HCT116 (cell line): ENCODE results near the gene YWHAG. TPM values are rescaled to one million over a fixed set of nuclear protein-coding genes. Genes with fewer than 3 reads are reported as not detected.

Source experiments
- ATAC-seq: fragments of 200-7000 bp; cut with Tn5 transposase; 2 replicates; pipeline ENCODE4 v1.9.1; 2020; ENCODE audit warnings: mild to moderate bottlenecking, moderate library complexity
- BruUV-seq: library from RNA; stranded (reverse); fragments of 400-500 nt; replicated peaks from 2 replicates; lab custom pipeline; 2021; lab: Mats Ljungman, UMichigan
- CTCF ChIA-PET: fragments of 300-600 bp; sonication (Branson Sonifier 250); formaldehyde crosslinking; loops from one replicate; lab custom pipeline; 2021; ENCODE audit warnings: antibody characterized with exemption; lab: Charles Lee
- POLR2A ChIA-PET: fragments of 300-600, 350-600 bp; sonication (Branson Sonifier 250); formaldehyde crosslinking; loops from one replicate; lab custom pipeline; 2021; ENCODE audit warnings: antibody characterized with exemption; lab: Charles Lee
- RAD21 ChIA-PET, 2 experiments: fragments of 300-600 bp; sonication (Branson Sonifier 250); formaldehyde crosslinking; loops; one replicate each; lab custom pipeline; 2023; ENCODE audit warnings: low total read pairs in 2 of 2; ENCODE audit not compliant: uncharacterized antibody in 2 of 2, unreplicated experiment in 2 of 2, low non-redundant PET in 1 of 2; lab: Charles Lee
- DNase-seq: peaks from one replicate; pipeline ENCODE4 v3.0.0-alpha.2; 2010; ENCODE audit warnings: low read depth, low spot score
- H2AFZ ChIP-seq: fragments of 200-600 bp; shearing (Covaris generic), sonication (generic); 2 replicates; pipeline ENCODE4 v1.6.1; 2017; ENCODE audit warnings: low read depth, mixed run types, mixed read lengths, antibody characterized with exemption, low read length; ENCODE audit not compliant: poor library complexity, severe bottlenecking
- H3K27ac ChIP-seq: 2 replicates; pipeline ENCODE4 v1.5.1; 2012; ENCODE audit warnings: low read depth, low read length
- H3K27me3 ChIP-seq: fragments of 200-600 bp; sonication (generic); 2 replicates; pipeline ENCODE4 v1.6.1; 2016; ENCODE audit warnings: mixed run types, low read length, mixed read lengths; ENCODE audit not compliant: insufficient read depth
- H3K36me3 ChIP-seq, 2 experiments: fragments of 200-500 bp in 1 of 2; fragments of 200-600 bp in 1 of 2; sonication (Bioruptor generic) in 1 of 2; sonication (generic) in 1 of 2; 2 replicates each; pipeline versions ENCODE4 v1.5.1 to v1.6.1; 2014 to 2016; ENCODE audit warnings: low read length in 2 of 2, inconsistent platforms in 1 of 2, mixed read lengths in 1 of 2, mixed run types in 1 of 2; ENCODE audit not compliant: insufficient read depth in 2 of 2, control insufficient read depth in 1 of 2
- H3K4me1 ChIP-seq, 2 experiments: fragments of 200-600 bp in 1 of 2; sonication (generic) in 1 of 2; 2 replicates each; pipeline versions ENCODE4 v1.5.1 to v1.6.1; 2012 to 2017; ENCODE audit warnings: low read length in 2 of 2, inconsistent platforms in 1 of 2, mild to moderate bottlenecking in 1 of 2, mixed read lengths in 1 of 2, mixed run types in 1 of 2, moderate library complexity in 1 of 2; ENCODE audit not compliant: insufficient read depth in 2 of 2, control insufficient read depth in 1 of 2
- H3K4me2 ChIP-seq: fragments of 200-600 bp; sonication (generic); 2 replicates; pipeline ENCODE4 v1.6.1; 2017; ENCODE audit warnings: mixed run types, low read length, mixed read lengths
- H3K4me3 ChIP-seq, 2 experiments: fragments of 200-600 bp in 1 of 2; sonication (generic) in 1 of 2; replicated peaks in 1 of 2; 2 replicates each; pipeline ENCODE4 v1.5.1; 2011 to 2016; ENCODE audit warnings: low read length in 2 of 2, control low read depth in 1 of 2, low read depth in 1 of 2, mild to moderate bottlenecking in 1 of 2, mixed read lengths in 1 of 2, mixed run types in 1 of 2
- H3K79me2 ChIP-seq: fragments of 200-600 bp; sonication (generic); 2 replicates; pipeline ENCODE4 v1.6.1; 2017; ENCODE audit warnings: mild to moderate bottlenecking, mixed run types, low read length, moderate library complexity, mixed read lengths; ENCODE audit not compliant: insufficient read depth
- H3K9ac ChIP-seq: fragments of 200-600 bp; sonication (generic); 2 replicates; pipeline ENCODE4 v1.6.1; 2016; ENCODE audit warnings: low read length, mixed read lengths
- H3K9me2 ChIP-seq: fragments of 200-600 bp; sonication (generic), shearing (Covaris generic); 2 replicates; pipeline ENCODE4 v1.6.1; 2017; ENCODE audit warnings: mixed run types, mild to moderate bottlenecking, moderate library complexity; ENCODE audit not compliant: insufficient read depth
- H3K9me3 ChIP-seq, 2 experiments: fragments of 200-500 bp in 1 of 2; fragments of 200-600 bp in 1 of 2; sonication (Bioruptor generic) in 1 of 2; sonication (generic) in 1 of 2; 2 replicates each; pipeline ENCODE4 v1.6.1; 2014 to 2017; ENCODE audit warnings: low read length in 2 of 2, mixed read lengths in 2 of 2, inconsistent platforms in 1 of 2, low read depth in 1 of 2, mild to moderate bottlenecking in 1 of 2, mixed run types in 1 of 2, moderate library complexity in 1 of 2; ENCODE audit not compliant: control insufficient read depth in 1 of 2, insufficient read depth in 1 of 2
- H4K20me1 ChIP-seq: fragments of 200-600 bp; sonication (generic), shearing (Covaris generic); 2 replicates; pipeline ENCODE4 v1.6.1; 2017; ENCODE audit warnings: mixed run types, mild to moderate bottlenecking, moderate library complexity; ENCODE audit not compliant: insufficient read depth
- CBX3 ChIP-seq: IDR thresholded peaks from 2 replicates; pipeline ENCODE4 v1.6.1; 2012; ENCODE audit warnings: low read depth
- CEBPB ChIP-seq: IDR thresholded peaks from 2 replicates; pipeline ENCODE4 v1.6.1; 2012; ENCODE audit warnings: low read depth
- ELF1 ChIP-seq: IDR thresholded peaks from 2 replicates; pipeline ENCODE4 v1.6.1; 2012; ENCODE audit warnings: low read depth, borderline replicate concordance
- JUND ChIP-seq: IDR thresholded peaks from 2 replicates; pipeline ENCODE4 v1.6.1; 2012
- MAX ChIP-seq: IDR thresholded peaks from 2 replicates; pipeline ENCODE4 v1.6.1; 2012
- POLR2A ChIP-seq: IDR thresholded peaks from 2 replicates; pipeline ENCODE4 v1.7.0; 2011; ENCODE audit warnings: borderline replicate concordance; ENCODE audit not compliant: insufficient read depth, insufficient read length; ENCODE audit errors: extremely low read depth
- POLR2AphosphoS5 ChIP-seq: IDR thresholded peaks from 2 replicates; pipeline ENCODE4 v1.6.1; 2011; ENCODE audit warnings: mild to moderate bottlenecking, low read depth, low read length, moderate library complexity
- RAD21 ChIP-seq: IDR thresholded peaks from 2 replicates; pipeline ENCODE4 v1.6.1; 2012; ENCODE audit warnings: low read depth, mild to moderate bottlenecking
- SIN3A ChIP-seq: IDR thresholded peaks from 2 replicates; pipeline ENCODE4 v1.6.1; 2012; ENCODE audit warnings: low read depth
- SP1 ChIP-seq: IDR thresholded peaks from 2 replicates; pipeline ENCODE4 v1.6.1; 2012; ENCODE audit warnings: low read depth
- TCF7L2 ChIP-seq: IDR thresholded peaks from 2 replicates; pipeline ENCODE4 v1.7.0; 2011; ENCODE audit warnings: borderline replicate concordance, inconsistent platforms; ENCODE audit not compliant: insufficient read depth, insufficient read length; ENCODE audit errors: extremely low read depth
- YY1 ChIP-seq: IDR thresholded peaks from 2 replicates; pipeline ENCODE4 v1.6.1; 2011; ENCODE audit warnings: low read length, low read depth, moderate library complexity, mild to moderate bottlenecking; ENCODE audit not compliant: insufficient replicate concordance; ENCODE audit errors: extremely low read depth
- ZBTB33 ChIP-seq: IDR thresholded peaks from 2 replicates; pipeline ENCODE4 v1.6.1; 2011; ENCODE audit warnings: mild to moderate bottlenecking, low read length, moderate library complexity; ENCODE audit not compliant: insufficient replicate concordance; ENCODE audit errors: extremely low read depth
- ZFX ChIP-seq: fragments of 450-650 bp; IDR thresholded peaks from 2 replicates; pipeline ENCODE4 v1.6.1; 2017
- ZNF274 ChIP-seq: fragments of 200-500 bp; sonication (Bioruptor generic); IDR thresholded peaks from 2 replicates; pipeline ENCODE4 v1.6.1; 2014; ENCODE audit warnings: mild to moderate bottlenecking, low read depth, low read length, inconsistent platforms
- intact Hi-C: fragments of 100-400 bp; cut with micrococcal nuclease; formaldehyde crosslinking; loops from 2 replicates; pipeline ENCODE4 v1.10.0; 2022
- total RNA-seq: library from RNA; stranded (reverse); gene quantifications from one replicate; pipeline ENCODE4 v1.2.1, GENCODE V29; 2021; ENCODE audit not compliant: unreplicated experiment

The YWHAG gene
- total RNA-seq, 1 experiment from 2014 or later = 170 TPM

- no peak for TF ChIP-seq ZBTB33
- TF ChIP-seq ELF1 = no peak
- no peak for TF ChIP-seq MAX
- no peak for TF ChIP-seq YY1
- no peak for TF ChIP-seq ZNF274
- TF ChIP-seq POLR2A = no peak
- TF ChIP-seq POLR2AphosphoS5 = no peak
- no peak for TF ChIP-seq RAD21
- TF ChIP-seq, all 23 proteins: peak for 0
Observed at GRCh38 chr7:76327610-76328009, 31.2 kb downstream of the YWHAG start (continued).

GRCh38 chr7:76326646-76327233, 32.1 kb downstream of the YWHAG start:
- peaks cover 28 to 52% of the 10 kb centered on the region in 2 experiments for H3K36me3 ChIP-seq

More at GRCh38 chr7:76326646-76327233, 32.1 kb downstream of the YWHAG start:
- TF ChIP-seq ELF1 = no peak
- TF ChIP-seq TCF7L2 = no peak
- TF ChIP-seq SIN3A = no peak
- no peak for TF ChIP-seq ZFX
- no peak for TF ChIP-seq ZBTB33
- no peak for TF ChIP-seq CBX3
- no peak for TF ChIP-seq CEBPB
- TF ChIP-seq SP1 = no peak
- TF ChIP-seq RAD21 = no peak
- TF ChIP-seq JUND = no peak
- Histone ChIP-seq H3K9ac (no peak overlapping the region), H3K27me3 (no peaks in the 10 kb centered on the region), H4K20me1 (peaks cover 29% of the 10 kb centered on the region; the same call in 1 of the 2 replicates), H3K4me3 (no peak overlapping the region), H3K9me2 (no peaks in the 10 kb centered on the region), H3K4me2 (no peak overlapping the region), H2AFZ (no peak overlapping the region), H3K9me3 (no peaks in the 10 kb centered on the region), H3K27ac (no peak overlapping the region), H3K4me1 (no peaks in the 10 kb centered on the region), H3K79me2 (peaks cover 92% of the 10 kb centered on the region)
- ChIA-PET CTCF (no interaction called here), RAD21 (no interaction called here), POLR2A (interaction anchor here (1.0 to 1.2 kb wide), 2 partner anchors 9 to 23 kb away, joined by 3 to 4 read pairs; no protein-coding TSS in a partner anchor)
- no peak for ATAC-seq
- no TSS peak for BruUV-seq
- intact Hi-C loops = no loop called here
- no peak for DNase-seq
